Measurements from ENCODE around the gene CLC. TPM values are rescaled to one million over a fixed set of nuclear protein-coding genes. Genes with fewer than 3 reads are reported as not detected.

The CLC gene
- total RNA-seq, 3 donors from 2014 or later (not counting 1 experiment from before 2014, with no cell fraction given): 11.2 to 487 TPM; not detected in 1

GRCh38 chr19:39738814-39739213 lies 985 bp upstream of the CLC start:
- 10% methylated on average over 2 of the region's 3 CpGs for WGBS (ENCODE audit: insufficient coverage)
- ATAC-seq: no peak
- no peak overlapping the region for H3K27ac Mint-ChIP-seq

GRCh38 chr19:39737351-39737750 lies 478 bp downstream of the CLC start:
- no peak overlapping the region for H3K27ac ChIP-seq (ENCODE audit: low read length)
- H3K9me3 Mint-ChIP-seq: no peaks in the 10 kb centered on the region
- H3K4me1 Mint-ChIP-seq: no peaks in the 10 kb centered on the region
- H3K4me3 Mint-ChIP-seq: no peak overlapping the region
- H3K4me1 ChIP-seq (ENCODE audit: control insufficient read depth, insufficient read depth, low read length): no peaks in the 10 kb centered on the region
- WGBS (ENCODE audit: insufficient coverage): 73% methylated on average over 3 of the region's 3 CpGs
- no peak overlapping the region for H3K27ac Mint-ChIP-seq
- H3K36me3 ChIP-seq (ENCODE audit: control insufficient read depth, insufficient read depth, low read length): no peaks in the 10 kb centered on the region
- no peaks in the 10 kb centered on the region for H3K9me3 ChIP-seq (ENCODE audit: control insufficient read depth, insufficient read depth, low read length)
- no peaks in the 10 kb centered on the region for H3K27me3 ChIP-seq (ENCODE audit: control insufficient read depth, insufficient read depth, low read length)
- peaks cover 15 to 37% of the 10 kb centered on the region in 2 donors for H3K27me3 Mint-ChIP-seq (ENCODE audit: low read depth in 2 of 2)
- intact Hi-C loops (cut with micrococcal nuclease): no loop called here
- ATAC-seq (peak in 1 of 3 donors; percentile 49), DNase-seq (no peak)
- H3K4me3 ChIP-seq (ENCODE audit: low read length): no peak overlapping the region
- H3K36me3 Mint-ChIP-seq: no peaks in the 10 kb centered on the region
- no peak for TF ChIP-seq CTCF (IDR thresholded peaks at IDR 0.05)

More at GRCh38 chr19:39738814-39739213, 985 bp upstream of the CLC start:
- H3K9me3 Mint-ChIP-seq: no peaks in the 10 kb centered on the region
- no peak overlapping the region for H3K4me3 ChIP-seq (ENCODE audit: low read length)
- TF ChIP-seq CTCF (IDR thresholded peaks at IDR 0.05): no peak
- no peak overlapping the region for H3K4me3 Mint-ChIP-seq
- intact Hi-C loops (cut with micrococcal nuclease): no loop called here
- DNase-seq: no peak
- H3K9me3 ChIP-seq (ENCODE audit: control insufficient read depth, insufficient read depth, low read length): no peaks in the 10 kb centered on the region
- no peaks in the 10 kb centered on the region for H3K36me3 Mint-ChIP-seq
- H3K36me3 ChIP-seq (ENCODE audit: control insufficient read depth, insufficient read depth, low read length): no peaks in the 10 kb centered on the region
- no peak overlapping the region for H3K27ac ChIP-seq (ENCODE audit: low read length)
- H3K4me1 ChIP-seq (ENCODE audit: control insufficient read depth, insufficient read depth, low read length): no peaks in the 10 kb centered on the region
- H3K27me3 ChIP-seq (ENCODE audit: control insufficient read depth, insufficient read depth, low read length): peaks cover 3% of the 10 kb centered on the region
- H3K27me3 Mint-ChIP-seq (ENCODE audit: low read depth in 2 of 2): peaks cover 21 to 43% of the 10 kb centered on the region in 2 donors
- H3K4me1 Mint-ChIP-seq: no peaks in the 10 kb centered on the region

- Mint-ChIP-seq H3K9me3 (no peaks in the 10 kb centered on the region), H3K4me1 (no peaks in the 10 kb centered on the region), H3K36me3 (no peaks in the 10 kb centered on the region), H3K27ac (no peak overlapping the region), H3K27me3 (ENCODE audit: low read depth in 2 of 2) (peaks cover 13 to 28% of the 10 kb centered on the region in 2 donors), H3K4me3 (no peak overlapping the region)
- no peaks in the 10 kb centered on the region for H3K4me1 ChIP-seq (ENCODE audit: control insufficient read depth, insufficient read depth, low read length)
- no peaks in the 10 kb centered on the region for H3K27me3 ChIP-seq (ENCODE audit: control insufficient read depth, insufficient read depth, low read length)
- H3K36me3 ChIP-seq (ENCODE audit: control insufficient read depth, insufficient read depth, low read length): no peaks in the 10 kb centered on the region
- WGBS (ENCODE audit: insufficient coverage): 48% methylated on average over 4 of the region's 5 CpGs
- no peak overlapping the region for H3K27ac ChIP-seq (ENCODE audit: low read length)
- H3K4me3 ChIP-seq (ENCODE audit: low read length): no peak overlapping the region
- intact Hi-C loops (cut with micrococcal nuclease): no loop called here
- ATAC-seq: no peak
- no peak for DNase-seq
- no peak for TF ChIP-seq CTCF (IDR thresholded peaks at IDR 0.05)
- no peaks in the 10 kb centered on the region for H3K9me3 ChIP-seq (ENCODE audit: control insufficient read depth, insufficient read depth, low read length)
Measured at GRCh38 chr19:39736088-39736487, 1.7 kb downstream of the CLC start.

GRCh38 chr19:39735688-39736087 lies 2.1 kb downstream of the CLC start:
- no peak for ATAC-seq
- H3K27me3 Mint-ChIP-seq (ENCODE audit: low read depth in 2 of 2): peaks cover 13 to 28% of the 10 kb centered on the region in 2 donors
- H3K4me3 Mint-ChIP-seq: no peak overlapping the region
- intact Hi-C loops (cut with micrococcal nuclease): no loop called here
- H3K27ac Mint-ChIP-seq: no peak overlapping the region
- no peak for TF ChIP-seq CTCF (IDR thresholded peaks at IDR 0.05)
- H3K36me3 Mint-ChIP-seq: no peaks in the 10 kb centered on the region
- Histone ChIP-seq H3K4me3 (ENCODE audit: low read length) (no peak overlapping the region), H3K27ac (ENCODE audit: low read length) (no peak overlapping the region), H3K4me1 (ENCODE audit: control insufficient read depth, insufficient read depth, low read length) (no peaks in the 10 kb centered on the region), H3K9me3 (ENCODE audit: control insufficient read depth, insufficient read depth, low read length) (no peaks in the 10 kb centered on the region), H3K36me3 (ENCODE audit: control insufficient read depth, insufficient read depth, low read length) (no peaks in the 10 kb centered on the region), H3K27me3 (ENCODE audit: control insufficient read depth, insufficient read depth, low read length) (no peaks in the 10 kb centered on the region)
- DNase-seq: no peak
- WGBS (ENCODE audit: insufficient coverage): 80% methylated on average over 1 of the region's 3 CpGs
- H3K4me1 Mint-ChIP-seq: no peaks in the 10 kb centered on the region
- no peaks in the 10 kb centered on the region for H3K9me3 Mint-ChIP-seq
